GM23248 (cell line): ENCODE results near the gene C22orf39.

Experiments used
- EZH2 ChIP-seq: fragments of 200-600 bp; sonication (generic); IDR thresholded peaks from 2 replicates; pipeline ENCODE4 v1.6.1; 2018; ENCODE audit warnings: antibody characterized with exemption, mild to moderate bottlenecking; ENCODE audit not compliant: insufficient read depth, poor library complexity, severe bottlenecking
- EZH2phosphoT487 ChIP-seq: fragments of 200-600 bp; sonication (generic); IDR thresholded peaks from 2 replicates; pipeline ENCODE4 v1.6.1; 2018; ENCODE audit warnings: antibody characterized with exemption, moderate library complexity, mild to moderate bottlenecking, low read depth; ENCODE audit not compliant: insufficient read depth

- TF ChIP-seq EZH2 (no peak), EZH2phosphoT487 (no peak)
Observed at GRCh38 chr22:19454156-19454555, 6.6 kb upstream of the C22orf39 start.
